HG03565 (cell line): ENCODE measurements around the gene KRTAP9-8.
"Not testable (repeated sequence)": the region's sequence is repeated elsewhere in the genome, so short reads cannot be mapped to it uniquely, and the experiment has no call there.

ENCODE experiments used
- ATAC-seq: cut with Tn5 transposase; IDR thresholded peaks from one replicate; pipeline ENCODE4 v1.9.1; 2021; ENCODE audit warnings: mild to moderate bottlenecking, moderate library complexity; ENCODE audit not compliant: unreplicated experiment

The KRTAP9-8 gene

DNA sequence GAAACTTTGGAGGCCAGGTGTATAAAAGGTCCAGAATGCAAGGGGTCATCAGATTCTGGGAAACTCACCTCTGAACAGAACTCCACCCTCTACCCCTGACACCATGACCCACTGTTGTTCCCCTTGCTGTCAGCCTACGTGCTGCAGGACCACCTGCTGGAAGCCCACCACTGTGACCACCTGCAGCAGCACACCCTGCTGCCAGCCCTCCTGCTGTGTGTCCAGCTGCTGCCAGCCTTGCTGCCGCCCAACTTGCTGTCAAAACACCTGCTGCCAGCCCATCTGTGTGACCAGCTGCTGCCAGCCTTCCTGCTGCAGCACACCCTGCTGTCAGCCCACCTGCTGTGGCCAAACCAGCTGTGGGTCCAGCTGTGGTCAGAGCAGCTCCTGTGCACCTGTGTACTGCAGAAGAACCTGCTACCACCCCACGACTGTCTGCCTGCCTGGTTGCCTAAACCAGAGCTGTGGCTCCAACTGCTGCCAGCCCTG is at the start of gene KRTAP9-8:
Gene KRTAP9-8 (plus strand): TSS at position 51 of the 489 bp plus-strand sequence. CDS start 53 bp downstream, at position 104.
- not testable (repeated sequence) for ATAC-seq

DNA sequence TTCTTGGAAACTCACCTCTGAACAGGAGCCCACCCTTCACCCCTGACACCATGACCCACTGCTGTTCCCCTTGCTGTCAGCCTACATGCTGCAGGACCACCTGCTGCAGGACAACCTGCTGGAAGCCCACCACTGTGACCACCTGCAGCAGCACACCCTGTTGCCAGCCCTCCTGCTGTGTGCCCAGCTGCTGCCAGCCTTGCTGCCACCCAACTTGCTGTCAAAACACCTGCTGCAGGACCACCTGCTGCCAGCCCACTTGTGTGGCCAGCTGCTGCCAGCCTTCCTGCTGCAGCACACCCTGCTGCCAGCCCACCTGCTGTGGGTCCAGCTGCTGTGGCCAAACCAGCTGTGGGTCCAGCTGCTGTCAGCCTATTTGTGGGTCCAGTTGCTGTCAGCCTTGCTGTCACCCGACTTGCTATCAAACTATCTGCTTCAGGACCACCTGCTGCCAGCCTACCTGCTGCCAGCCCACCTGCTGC is 47.9 kb upstream of the KRTAP9-8 start, which contains the start of gene KRTAP9-1:
Gene KRTAP9-1 (plus strand): TSS at position 51 of the 482 bp plus-strand sequence. CDS start 0 bp downstream, at position 51.
- ATAC-seq = not testable (repeated sequence)

GRCh38 chr17:41190328-41190727 is 47.5 kb upstream of the KRTAP9-8 start:
- no peak for ATAC-seq

- ATAC-seq = no peak
Measured at GRCh38 chr17:41196068-41196467, 41.7 kb upstream of the KRTAP9-8 start.

- no peak for ATAC-seq
Measured at GRCh38 chr17:41199421-41200078, 38.2 kb upstream of the KRTAP9-8 start.

DNA sequence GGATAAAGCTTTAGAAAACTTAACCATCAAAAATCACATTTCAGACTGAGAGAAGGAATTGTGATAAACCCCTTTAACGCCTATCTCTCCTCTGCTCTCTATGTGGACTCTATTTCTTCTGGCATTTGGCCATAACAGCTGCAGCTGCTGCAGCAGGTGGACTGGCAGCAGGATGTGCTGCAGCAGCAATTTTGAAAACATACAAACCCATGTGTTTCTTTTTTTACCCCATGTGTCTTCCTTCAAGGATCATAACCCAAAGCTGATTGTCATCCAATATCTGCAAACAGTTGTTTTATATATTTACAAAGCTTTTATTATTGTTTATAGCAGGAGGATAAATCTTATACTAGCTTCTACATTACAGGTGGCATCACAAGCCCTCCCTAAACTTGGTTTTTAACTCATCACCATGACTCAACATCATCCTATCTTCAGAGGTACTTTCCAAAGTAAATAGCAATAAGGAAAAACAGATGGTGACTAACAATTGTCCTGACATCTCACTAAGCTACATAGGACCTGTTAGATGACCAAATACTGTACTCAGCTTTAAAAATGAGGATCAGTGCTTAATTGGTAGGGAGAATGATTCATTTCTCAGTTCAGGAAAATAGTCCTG is 25.8 kb upstream of the KRTAP9-8 start:
- ATAC-seq = no peak

GRCh38 chr17:41212524-41213169 is 25.2 kb upstream of the KRTAP9-8 start:
- no peak for ATAC-seq

DNA sequence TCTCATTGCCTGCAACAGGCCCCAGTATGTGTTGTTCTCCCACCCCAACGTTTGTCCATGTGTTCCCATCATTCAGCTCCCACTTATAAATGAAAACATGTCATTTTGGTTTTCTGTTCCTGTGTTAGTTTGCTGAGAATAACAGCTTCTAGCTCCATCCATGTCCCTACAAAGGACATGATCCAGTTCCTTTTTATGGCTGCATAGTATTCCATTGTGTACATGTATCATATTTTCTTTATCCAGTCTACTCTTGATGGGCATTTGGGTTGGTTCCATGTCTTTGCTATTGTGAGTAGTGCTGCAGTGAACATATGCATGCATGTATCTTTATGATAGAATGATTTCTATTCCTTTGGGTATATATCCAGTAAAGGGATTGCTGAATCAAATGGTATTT is 22.1 kb upstream of the KRTAP9-8 start:
- ATAC-seq = no peak

DNA sequence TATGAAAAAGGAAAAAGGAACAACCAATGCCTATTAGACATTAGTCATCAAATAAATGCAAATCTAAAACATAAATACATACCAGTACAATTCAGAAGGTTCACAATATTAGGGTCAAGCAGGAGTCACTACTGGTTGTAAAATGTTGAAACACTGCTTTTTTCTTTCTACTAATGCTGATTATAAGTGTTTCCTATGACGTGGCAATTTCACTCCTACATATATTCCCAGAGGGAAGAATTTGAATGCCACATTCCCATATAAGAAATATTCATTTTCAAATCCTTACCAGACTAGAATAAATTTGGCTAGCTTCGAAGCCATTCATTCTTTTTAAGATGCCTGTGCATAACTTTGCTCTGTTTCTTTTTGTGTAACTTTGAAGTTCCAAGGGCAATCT is 14.0 kb upstream of the KRTAP9-8 start:
- no peak for ATAC-seq

- no peak for ATAC-seq
Measured at GRCh38 chr17:41226051-41226450, 11.7 kb upstream of the KRTAP9-8 start.

GRCh38 chr17:41226598-41227095 is 11.2 kb upstream of the KRTAP9-8 start, which contains the start of gene KRTAP9-2:
KRTAP9-2 (plus strand) TSS chr17:41226648; CDS start chr17:41226655, 7 bp downstream.
- not testable (repeated sequence) for ATAC-seq

GRCh38 chr17:41230094-41230493 is 7.7 kb upstream of the KRTAP9-8 start:
- ATAC-seq = no peak

GRCh38 chr17:41231731-41232130 is 6.1 kb upstream of the KRTAP9-8 start:
- no peak for ATAC-seq

- not testable (repeated sequence) for ATAC-seq
Measured at GRCh38 chr17:41232399-41233105, 5.2 kb upstream of the KRTAP9-8 start, which contains the start of gene KRTAP9-3. KRTAP9-3 (plus strand) TSS chr17:41232449; CDS start chr17:41232502, 53 bp downstream.

DNA sequence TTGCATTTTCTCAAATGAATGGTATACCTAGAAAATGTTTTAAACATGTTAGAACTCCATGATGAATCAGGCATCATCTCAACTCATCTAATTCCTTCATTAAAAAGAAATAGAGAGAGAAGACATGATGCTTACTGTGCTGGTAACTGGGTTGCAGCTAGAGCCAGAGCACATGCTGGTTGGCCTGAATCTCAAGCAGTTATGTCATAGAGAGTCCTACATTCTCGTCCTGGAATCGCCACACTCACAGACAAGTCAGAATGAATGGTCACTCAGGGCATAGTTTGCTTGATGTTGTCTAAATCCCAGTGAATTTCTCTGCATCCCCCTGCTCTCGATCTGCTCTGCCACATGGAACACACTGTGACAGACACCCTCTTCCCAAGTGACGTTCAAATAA is 683 bp upstream of the KRTAP9-8 start:
- ATAC-seq = not testable (repeated sequence)

- not testable (repeated sequence) for ATAC-seq
Measured at GRCh38 chr17:41246995-41247787, 9.4 kb downstream of the KRTAP9-8 start.

DNA sequence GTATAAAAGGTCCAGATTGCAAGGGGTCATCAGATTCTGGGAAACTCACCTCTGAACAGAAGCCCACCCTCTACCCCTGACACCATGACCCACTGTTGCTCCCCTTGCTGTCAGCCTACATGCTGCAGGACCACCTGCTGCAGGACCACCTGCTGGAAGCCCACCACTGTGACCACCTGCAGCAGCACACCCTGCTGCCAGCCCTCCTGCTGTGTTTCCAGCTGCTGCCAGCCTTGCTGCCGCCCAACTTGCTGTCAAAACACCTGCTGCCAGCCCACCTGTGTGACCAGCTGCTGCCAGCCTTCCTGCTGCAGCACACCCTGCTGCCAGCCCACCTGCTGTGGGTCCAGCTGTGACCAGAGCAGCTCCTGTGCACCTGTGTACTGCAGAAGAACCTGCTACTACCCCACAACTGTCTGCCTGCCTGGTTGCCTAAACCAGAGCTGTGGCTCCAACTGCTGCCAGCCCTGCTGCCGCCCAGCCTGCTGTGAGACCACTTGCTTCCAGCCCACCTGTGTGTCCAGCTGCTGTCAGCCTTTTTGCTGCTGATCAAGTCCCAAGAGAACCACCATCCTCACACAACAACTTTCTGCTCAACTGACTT is 11.9 kb downstream of the KRTAP9-8 start, which contains the start of gene KRTAP9-4:
Gene KRTAP9-4 (plus strand): TSS at position 51 of the 604 bp plus-strand sequence. CDS start 34 bp downstream, at position 85.
- not testable (repeated sequence) for ATAC-seq

- ATAC-seq = no peak
Measured at GRCh38 chr17:41251261-41251660, 13.5 kb downstream of the KRTAP9-8 start.

GRCh38 chr17:41254861-41255260 is 17.1 kb downstream of the KRTAP9-8 start:
- no peak for ATAC-seq
